22Rv1 (cell line): ENCODE data around the gene PLXNB1.

Experiments used
- H3K27ac ChIP-seq: fragments of 450-650 bp; 2 replicates; pipeline ENCODE4 v1.5.1; 2017
- CTCF ChIP-seq: fragments of 450-650 bp; IDR thresholded peaks from 2 replicates; pipeline ENCODE4 v1.5.1; 2017; ENCODE audit warnings: mild to moderate bottlenecking
- ZFX ChIP-seq: fragments of 450-650 bp; IDR thresholded peaks from 2 replicates; pipeline ENCODE4 v1.6.1; 2017; ENCODE audit warnings: antibody characterized with exemption, borderline replicate concordance

PLXNB1 gene

DNA sequence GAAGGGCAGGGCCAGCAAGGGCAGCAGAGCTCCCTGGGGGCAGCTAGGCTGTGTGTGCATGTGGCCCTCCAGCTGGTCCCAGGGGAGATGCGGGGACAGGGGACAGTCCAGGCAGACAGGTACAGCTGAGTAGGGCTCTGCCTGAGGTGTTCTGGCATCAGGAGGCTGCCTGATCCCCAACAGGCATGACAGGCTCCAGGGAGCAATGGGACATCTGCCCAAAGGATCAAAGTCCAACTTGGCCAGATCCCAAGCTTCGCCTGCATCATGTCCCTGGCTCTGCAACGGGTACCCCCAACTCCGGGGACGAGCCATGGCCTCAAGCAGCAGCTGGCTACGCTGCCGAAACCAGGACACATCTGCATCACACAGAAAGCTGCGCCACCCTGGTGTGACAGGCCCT lies 38.4 kb upstream of the PLXNB1 start:
- peak overlapping the region; percentile 99 for H3K27ac ChIP-seq
- no peak for TF ChIP-seq CTCF
- TF ChIP-seq ZFX: no peak

GRCh38 chr3:48467473-48468267 lies 37.8 kb upstream of the PLXNB1 start:
- no peak for TF ChIP-seq ZFX
- no peak for TF ChIP-seq CTCF
- H3K27ac ChIP-seq: peak overlapping the region; percentile 99

DNA sequence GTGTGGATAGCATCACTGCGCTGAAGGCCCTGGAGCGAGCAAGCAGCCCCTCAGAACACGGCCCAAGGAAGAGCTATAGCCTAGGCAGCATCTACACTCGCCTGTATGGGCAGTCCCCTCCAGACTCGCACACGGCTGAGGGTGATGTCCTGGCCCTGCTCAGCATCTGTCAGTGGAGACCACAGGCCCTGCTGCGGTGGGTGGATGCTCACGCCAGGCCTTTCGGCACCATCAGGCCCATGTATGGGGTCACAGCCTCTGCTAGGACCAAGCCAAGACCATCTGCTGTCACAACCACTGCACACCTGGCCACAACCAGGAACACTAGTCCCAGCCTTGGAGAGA lies 37.2 kb upstream of the PLXNB1 start:
- no peak for TF ChIP-seq ZFX
- no peak for TF ChIP-seq CTCF
- H3K27ac ChIP-seq: peak overlapping the region; percentile 99

- H3K27ac ChIP-seq: peak overlapping the region; percentile 99
- TF ChIP-seq CTCF (no peak), ZFX (no peak)
Measured at GRCh38 chr3:48466386-48467109, 36.7 kb upstream of the PLXNB1 start.

- H3K27ac ChIP-seq: peak overlapping the region; percentile 99
- TF ChIP-seq CTCF: peak; percentile 77
- no peak for TF ChIP-seq ZFX
Measured at GRCh38 chr3:48465531-48466378, 35.9 kb upstream of the PLXNB1 start.

- peak overlapping the region; percentile 99 for H3K27ac ChIP-seq
- TF ChIP-seq CTCF (no peak), ZFX (no peak)
Measured at GRCh38 chr3:48465237-48465530, 35.3 kb upstream of the PLXNB1 start.
